ENCODE results near the gene RYR3.

Gene RYR3

GRCh38 chr15:33644304-33644703, 333.5 kb downstream of the RYR3 start:
- TF ChIP-seq ZNF274 (IDR thresholded peaks at IDR 0.05; ENCODE audit: low read depth, low read length), result no peak
- no peak overlapping the region for H3K4me3 ChIP-seq (ENCODE audit: low read length)

GRCh38 chr15:33646744-33647143, 336.0 kb downstream of the RYR3 start:
- no peak for TF ChIP-seq ZNF274 (IDR thresholded peaks at IDR 0.05; ENCODE audit: low read depth, low read length)
- no peak overlapping the region for H3K4me3 ChIP-seq (ENCODE audit: low read length)

GRCh38 chr15:33649217-33649933, 338.6 kb downstream of the RYR3 start:
- TF ChIP-seq ZNF274 (IDR thresholded peaks at IDR 0.05; ENCODE audit: low read depth, low read length), result no peak

GRCh38 chr15:33654860-33655259, 344.1 kb downstream of the RYR3 start:
- H3K4me3 ChIP-seq (ENCODE audit: low read length), result no peak overlapping the region
- no peak for TF ChIP-seq ZNF274 (IDR thresholded peaks at IDR 0.05; ENCODE audit: low read depth, low read length)

More at GRCh38 chr15:33649217-33649933, 338.6 kb downstream of the RYR3 start:
- H3K4me3 ChIP-seq (ENCODE audit: low read length), result no peak overlapping the region

GRCh38 chr15:33655488-33655887, 344.7 kb downstream of the RYR3 start:
- no peak for TF ChIP-seq ZNF274 (IDR thresholded peaks at IDR 0.05; ENCODE audit: low read depth, low read length)
- H3K4me3 ChIP-seq (ENCODE audit: low read length), result no peak overlapping the region

GRCh38 chr15:33656168-33656567, 345.4 kb downstream of the RYR3 start:
- H3K4me3 ChIP-seq (ENCODE audit: low read length), result no peak overlapping the region
- no peak for TF ChIP-seq ZNF274 (IDR thresholded peaks at IDR 0.05; ENCODE audit: low read depth, low read length)

- no peak for TF ChIP-seq ZNF274 (IDR thresholded peaks at IDR 0.05; ENCODE audit: low read depth, low read length)
- no peak overlapping the region for H3K4me3 ChIP-seq (ENCODE audit: low read length)
Measured at GRCh38 chr15:33660151-33660550, 349.4 kb downstream of the RYR3 start.

GRCh38 chr15:33662014-33662413, 351.2 kb downstream of the RYR3 start:
- no peak overlapping the region for H3K4me3 ChIP-seq (ENCODE audit: low read length)
- no peak for TF ChIP-seq ZNF274 (IDR thresholded peaks at IDR 0.05; ENCODE audit: low read depth, low read length)

GRCh38 chr15:33664947-33665346, 354.2 kb downstream of the RYR3 start:
- TF ChIP-seq ZNF274 (IDR thresholded peaks at IDR 0.05; ENCODE audit: low read depth, low read length), result no peak
- H3K4me3 ChIP-seq (ENCODE audit: low read length), result no peak overlapping the region

- TF ChIP-seq ZNF274 (IDR thresholded peaks at IDR 0.05; ENCODE audit: low read depth, low read length), result no peak
- H3K4me3 ChIP-seq (ENCODE audit: low read length), result no peak overlapping the region
Measured at GRCh38 chr15:33670567-33670966, 359.8 kb downstream of the RYR3 start.

- no peak overlapping the region for H3K4me3 ChIP-seq (ENCODE audit: low read length)
- no peak for TF ChIP-seq ZNF274 (IDR thresholded peaks at IDR 0.05; ENCODE audit: low read depth, low read length)
Measured at GRCh38 chr15:33671456-33671855, 360.7 kb downstream of the RYR3 start.

- no peak overlapping the region for H3K4me3 ChIP-seq (ENCODE audit: low read length)
- no peak for TF ChIP-seq ZNF274 (IDR thresholded peaks at IDR 0.05; ENCODE audit: low read depth, low read length)
Measured at GRCh38 chr15:33675246-33675645, 364.5 kb downstream of the RYR3 start.

GRCh38 chr15:33677238-33677830, 366.6 kb downstream of the RYR3 start:
- H3K4me3 ChIP-seq (ENCODE audit: low read length), result no peak overlapping the region
- TF ChIP-seq ZNF274 (IDR thresholded peaks at IDR 0.05; ENCODE audit: low read depth, low read length), result no peak

- no peak overlapping the region for H3K4me3 ChIP-seq (ENCODE audit: low read length)
- no peak for TF ChIP-seq ZNF274 (IDR thresholded peaks at IDR 0.05; ENCODE audit: low read depth, low read length)
Measured at GRCh38 chr15:33678176-33678575, 367.4 kb downstream of the RYR3 start.

GRCh38 chr15:33678602-33679001, 367.8 kb downstream of the RYR3 start:
- TF ChIP-seq ZNF274 (IDR thresholded peaks at IDR 0.05; ENCODE audit: low read depth, low read length), result no peak
- no peak overlapping the region for H3K4me3 ChIP-seq (ENCODE audit: low read length)
